GM19397 (cell line): ENCODE results near the gene WRNIP1.

ENCODE experiments used
- ATAC-seq: cut with Tn5 transposase; IDR thresholded peaks from one replicate; pipeline ENCODE4 v1.9.1; 2021; ENCODE audit warnings: mild to moderate bottlenecking, moderate library complexity; ENCODE audit not compliant: unreplicated experiment

WRNIP1 gene

DNA sequence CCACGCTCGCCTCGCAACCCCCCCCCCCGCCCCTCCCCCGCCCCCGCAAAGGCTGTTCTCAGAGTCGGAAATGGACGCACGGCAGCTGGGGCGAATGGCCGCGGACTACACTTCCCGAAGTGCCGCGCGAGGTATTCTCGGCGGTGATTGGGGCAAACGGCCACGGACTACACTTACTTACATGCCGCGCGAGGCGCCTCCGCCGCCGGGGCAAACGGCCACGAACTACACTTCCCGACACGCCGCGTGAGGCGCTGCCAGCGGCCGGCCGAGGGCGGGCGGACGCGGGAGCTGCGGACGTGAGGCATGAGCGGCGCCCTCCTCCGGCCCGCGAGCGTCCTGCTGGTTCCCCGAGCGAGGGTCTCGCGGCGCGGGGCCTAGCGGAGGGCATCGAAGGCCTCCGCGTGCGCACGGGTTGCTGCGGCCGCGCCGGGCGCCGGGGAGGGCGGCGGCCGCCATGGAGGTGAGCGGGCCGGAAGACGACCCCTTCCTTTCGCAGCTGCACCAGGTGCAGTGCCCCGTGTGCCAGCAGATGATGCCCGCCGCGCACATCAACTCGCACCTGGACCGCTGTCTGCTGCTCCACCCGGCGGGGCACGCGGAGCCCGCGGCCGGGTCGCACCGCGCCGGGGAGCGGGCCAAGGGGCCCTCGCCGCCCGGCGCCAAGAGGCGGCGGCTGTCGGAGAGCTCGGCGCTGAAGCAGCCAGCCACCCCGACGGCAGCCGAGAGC, at the start of gene WRNIP1:
TSS of gene WRNIP1 (plus strand) at position 228 of the 730 bp plus-strand sequence. CDS start at position 458, 230 bp downstream.
- peak; percentile 86 for ATAC-seq

GRCh38 chr6:2715737-2716136, 49.5 kb upstream of the WRNIP1 start:
- ATAC-seq, result no peak

- ATAC-seq, result no peak
These were observed 48.1 kb upstream of the WRNIP1 start for GRCh38 chr6:2716936-2717700.

DNA sequence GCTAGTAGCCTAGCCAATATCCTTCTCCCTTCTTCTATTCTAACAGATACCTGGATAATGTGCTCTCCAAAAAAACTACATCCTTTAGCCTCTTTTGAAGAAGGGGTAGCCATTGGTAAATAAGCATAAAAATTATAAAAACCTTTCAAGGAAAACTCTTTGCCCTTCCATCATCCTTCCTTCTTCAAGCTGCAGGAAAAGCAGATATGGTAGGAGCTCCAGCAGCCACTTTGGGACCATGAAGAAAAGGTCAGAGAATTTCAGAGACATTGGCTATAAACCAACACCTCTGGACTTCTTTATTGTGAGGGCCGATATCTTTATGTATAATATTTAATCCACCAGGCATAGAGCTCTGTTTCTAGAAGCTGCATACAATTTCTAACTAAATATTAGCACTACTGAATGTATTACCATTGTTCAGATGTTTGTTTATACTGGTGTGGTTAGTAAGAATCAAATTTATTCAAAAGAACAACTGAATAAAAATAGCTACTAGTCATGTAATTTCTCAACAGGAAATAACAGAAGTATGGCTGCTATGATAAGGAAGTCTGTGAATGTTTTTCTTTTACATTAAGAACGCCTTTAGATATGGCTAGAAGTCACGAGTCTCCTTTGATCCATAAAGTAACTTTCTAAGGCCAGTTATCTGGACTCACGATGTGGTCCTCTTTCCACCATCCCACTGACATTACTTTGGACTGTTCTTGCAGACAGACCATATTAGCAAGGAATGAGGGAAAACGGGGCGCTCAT, 46.7 kb upstream of the WRNIP1 start:
- no peak for ATAC-seq

- ATAC-seq, result no peak
These were observed 46.1 kb upstream of the WRNIP1 start for GRCh38 chr6:2719093-2719455.

DNA sequence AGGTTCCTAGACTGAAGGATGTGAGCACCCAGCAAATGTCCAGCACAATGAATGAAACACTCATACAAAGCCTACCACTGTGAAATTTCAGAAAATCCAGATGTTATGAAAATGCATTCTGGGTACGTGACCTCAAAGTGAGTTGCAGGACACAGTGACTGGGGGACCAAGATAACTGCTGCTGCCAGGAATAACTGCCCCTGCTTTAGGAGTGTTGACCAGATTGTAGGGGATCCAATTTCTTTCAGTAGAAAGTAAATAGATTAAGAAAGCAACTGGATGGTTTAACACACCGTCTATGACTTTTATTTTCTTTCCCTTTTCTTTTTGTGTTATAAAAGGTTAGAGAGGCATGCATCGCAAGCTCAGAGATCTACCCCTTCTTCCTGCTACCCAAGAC, 44.0 kb upstream of the WRNIP1 start:
- ATAC-seq, result no peak

GRCh38 chr6:2725364-2725988, 39.7 kb upstream of the WRNIP1 start:
- ATAC-seq, result no peak

- ATAC-seq, result no peak
These were observed 39.1 kb upstream of the WRNIP1 start for GRCh38 chr6:2725999-2726567.

DNA sequence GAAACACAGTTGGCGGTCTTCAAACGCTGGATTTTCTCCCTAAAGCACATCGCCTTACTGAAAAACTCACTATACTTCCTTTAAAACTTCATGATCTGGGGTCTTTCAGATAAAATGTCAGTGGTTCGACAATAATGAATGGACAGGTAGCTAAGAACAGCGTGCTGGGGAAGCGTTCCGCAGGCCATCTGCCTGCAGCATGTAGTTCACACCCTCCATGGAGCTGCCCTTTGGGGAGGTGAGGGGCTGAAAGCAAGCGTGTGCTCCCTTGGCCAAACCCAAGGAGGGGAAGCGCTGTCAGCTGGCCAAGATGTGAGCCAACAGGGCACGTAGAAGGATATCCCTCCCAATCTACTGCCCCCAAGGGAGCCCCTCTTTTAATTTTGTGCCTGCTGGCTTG, 35.3 kb upstream of the WRNIP1 start:
- ATAC-seq, result no peak

GRCh38 chr6:2730353-2731107, 34.7 kb upstream of the WRNIP1 start:
- ATAC-seq, result no peak

GRCh38 chr6:2731281-2731909, 33.8 kb upstream of the WRNIP1 start:
- no peak for ATAC-seq

DNA sequence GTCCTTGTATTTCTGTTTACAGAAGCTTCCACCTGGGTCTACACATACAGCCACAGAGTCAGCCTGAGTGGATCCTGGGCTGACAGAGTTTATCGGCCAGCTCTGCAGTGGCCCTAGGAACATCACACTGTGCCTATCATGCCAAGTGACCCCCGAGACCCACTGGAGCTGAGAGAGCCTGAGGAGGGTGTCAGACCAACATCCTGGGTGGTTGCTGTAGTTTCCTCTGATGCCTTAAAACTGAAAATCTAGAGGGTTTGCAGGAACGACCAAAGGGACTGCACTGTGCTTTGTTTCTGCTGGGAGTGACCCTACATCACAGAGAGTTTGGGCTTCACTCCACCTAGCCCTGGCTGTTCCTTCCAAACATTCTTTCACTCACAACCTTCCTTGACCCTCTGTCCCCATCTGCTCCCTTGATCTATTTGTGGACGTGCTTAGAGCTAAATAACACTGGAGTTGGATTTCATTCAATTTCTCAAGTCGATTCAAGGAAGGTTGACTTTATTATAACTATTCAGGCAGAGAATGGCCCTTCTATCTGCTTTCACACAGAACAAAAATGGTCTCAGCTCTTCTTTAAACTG, 32.6 kb upstream of the WRNIP1 start:
- ATAC-seq, result no peak

- ATAC-seq, result peak; percentile 88
These were observed 31.9 kb upstream of the WRNIP1 start for GRCh38 chr6:2733324-2733723.

DNA sequence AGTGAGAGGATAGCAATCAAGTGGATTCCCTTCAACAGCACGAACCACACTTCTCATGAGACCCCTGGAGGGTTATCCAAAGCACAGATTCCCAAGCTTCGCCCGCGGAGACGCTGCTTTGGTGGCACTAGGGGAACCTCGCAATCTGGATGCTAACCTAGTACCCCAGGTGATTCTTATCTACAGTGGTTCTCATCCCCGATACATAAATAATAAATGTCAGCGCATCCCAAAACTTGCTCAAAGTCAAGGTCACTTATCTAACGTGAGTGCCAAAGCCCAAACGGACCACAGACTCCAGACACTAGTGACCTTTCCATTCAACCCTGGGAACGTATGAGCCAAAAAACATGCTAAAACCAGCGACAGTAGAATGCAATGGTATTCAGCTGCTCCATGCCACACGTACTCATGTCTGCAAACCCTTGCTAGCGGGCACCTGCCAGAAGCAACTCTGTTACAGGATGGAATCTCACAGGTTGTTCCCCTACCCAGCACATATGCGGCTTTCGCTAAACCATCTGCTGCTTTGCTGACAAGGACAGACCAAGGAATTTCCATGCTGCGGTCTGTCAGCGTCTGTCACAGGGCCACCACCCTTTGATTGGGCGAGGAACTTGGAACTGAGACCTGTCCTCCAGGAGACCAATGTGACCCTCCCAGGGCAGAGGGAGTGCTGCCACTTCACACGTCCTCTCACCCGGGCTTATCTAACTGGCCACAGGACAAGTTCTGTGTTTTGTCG, 31.3 kb upstream of the WRNIP1 start:
- ATAC-seq, result no peak

DNA sequence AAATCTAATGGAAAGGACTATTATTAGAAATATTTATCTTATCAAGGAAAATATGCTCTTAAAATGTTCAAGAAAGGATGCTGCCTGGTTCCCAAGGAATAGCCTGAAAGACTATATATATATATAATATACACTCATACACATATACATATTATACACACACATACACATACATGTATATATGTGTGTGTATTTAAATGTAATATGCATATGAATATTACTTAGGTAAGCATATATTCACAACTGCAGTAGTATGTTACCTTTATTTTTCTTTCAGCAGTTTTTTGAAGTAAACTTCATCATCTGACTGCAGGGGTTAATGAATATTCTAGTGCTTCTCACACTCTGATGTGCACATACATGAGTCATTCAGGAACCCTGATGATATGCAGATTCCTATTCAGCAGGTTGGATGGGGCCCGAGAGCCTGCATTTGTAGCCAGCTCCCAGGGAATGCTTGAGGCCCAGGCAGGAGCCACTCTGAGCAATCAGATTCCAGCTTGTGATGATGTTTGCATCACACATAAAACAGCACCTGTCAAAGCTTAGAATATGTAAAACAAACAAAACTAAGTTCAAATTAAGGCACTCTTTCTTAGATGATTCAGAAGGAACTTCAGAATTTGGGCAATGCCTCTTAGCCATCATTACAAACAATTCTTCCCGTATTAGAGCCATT, 30.6 kb upstream of the WRNIP1 start:
- no peak for ATAC-seq

- ATAC-seq, result no peak
These were observed 27.3 kb upstream of the WRNIP1 start for GRCh38 chr6:2737885-2738284.

- no peak for ATAC-seq
These were observed 26.7 kb upstream of the WRNIP1 start for GRCh38 chr6:2738373-2738979.

GRCh38 chr6:2739335-2739734, 25.9 kb upstream of the WRNIP1 start:
- ATAC-seq, result no peak
